HCT116 (cell line): ENCODE data around the gene TTC19. TPM values are rescaled to one million over a fixed set of nuclear protein-coding genes. Genes with fewer than 3 reads are reported as not detected.

Experiments
- ATAC-seq: fragments of 200-7000 bp; cut with Tn5 transposase; 2 replicates; pipeline ENCODE4 v1.9.1; 2020; ENCODE audit warnings: mild to moderate bottlenecking, moderate library complexity
- BruUV-seq: library from RNA; stranded (reverse); fragments of 400-500 nt; replicated peaks from 2 replicates; lab custom pipeline; 2021; lab: Mats Ljungman, UMichigan
- CTCF ChIA-PET: fragments of 300-600 bp; sonication (Branson Sonifier 250); formaldehyde crosslinking; loops from one replicate; lab custom pipeline; 2021; ENCODE audit warnings: antibody characterized with exemption; lab: Charles Lee
- POLR2A ChIA-PET: fragments of 300-600, 350-600 bp; sonication (Branson Sonifier 250); formaldehyde crosslinking; loops from one replicate; lab custom pipeline; 2021; ENCODE audit warnings: antibody characterized with exemption; lab: Charles Lee
- RAD21 ChIA-PET, 2 experiments: fragments of 300-600 bp; sonication (Branson Sonifier 250); formaldehyde crosslinking; loops; one replicate each; lab custom pipeline; 2023; ENCODE audit warnings: low total read pairs in 2 of 2; ENCODE audit not compliant: uncharacterized antibody in 2 of 2, unreplicated experiment in 2 of 2, low non-redundant PET in 1 of 2; lab: Charles Lee
- DNase-seq: peaks from one replicate; pipeline ENCODE4 v3.0.0-alpha.2; 2010; ENCODE audit warnings: low read depth, low spot score
- H2AFZ ChIP-seq: fragments of 200-600 bp; shearing (Covaris generic), sonication (generic); 2 replicates; pipeline ENCODE4 v1.6.1; 2017; ENCODE audit warnings: low read depth, mixed run types, mixed read lengths, antibody characterized with exemption, low read length; ENCODE audit not compliant: poor library complexity, severe bottlenecking
- H3K27ac ChIP-seq: 2 replicates; pipeline ENCODE4 v1.5.1; 2012; ENCODE audit warnings: low read depth, low read length
- H3K27me3 ChIP-seq: fragments of 200-600 bp; sonication (generic); 2 replicates; pipeline ENCODE4 v1.6.1; 2016; ENCODE audit warnings: mixed run types, low read length, mixed read lengths; ENCODE audit not compliant: insufficient read depth
- H3K36me3 ChIP-seq, 2 experiments: fragments of 200-500 bp in 1 of 2; fragments of 200-600 bp in 1 of 2; sonication (Bioruptor generic) in 1 of 2; sonication (generic) in 1 of 2; 2 replicates each; pipeline versions ENCODE4 v1.5.1 to v1.6.1; 2014 to 2016; ENCODE audit warnings: low read length in 2 of 2, inconsistent platforms in 1 of 2, mixed read lengths in 1 of 2, mixed run types in 1 of 2; ENCODE audit not compliant: insufficient read depth in 2 of 2, control insufficient read depth in 1 of 2
- H3K4me1 ChIP-seq, 2 experiments: fragments of 200-600 bp in 1 of 2; sonication (generic) in 1 of 2; 2 replicates each; pipeline versions ENCODE4 v1.5.1 to v1.6.1; 2012 to 2017; ENCODE audit warnings: low read length in 2 of 2, inconsistent platforms in 1 of 2, mild to moderate bottlenecking in 1 of 2, mixed read lengths in 1 of 2, mixed run types in 1 of 2, moderate library complexity in 1 of 2; ENCODE audit not compliant: insufficient read depth in 2 of 2, control insufficient read depth in 1 of 2
- H3K4me2 ChIP-seq: fragments of 200-600 bp; sonication (generic); 2 replicates; pipeline ENCODE4 v1.6.1; 2017; ENCODE audit warnings: mixed run types, low read length, mixed read lengths
- H3K4me3 ChIP-seq, 2 experiments: fragments of 200-600 bp in 1 of 2; sonication (generic) in 1 of 2; replicated peaks in 1 of 2; 2 replicates each; pipeline ENCODE4 v1.5.1; 2011 to 2016; ENCODE audit warnings: low read length in 2 of 2, control low read depth in 1 of 2, low read depth in 1 of 2, mild to moderate bottlenecking in 1 of 2, mixed read lengths in 1 of 2, mixed run types in 1 of 2
- H3K79me2 ChIP-seq: fragments of 200-600 bp; sonication (generic); 2 replicates; pipeline ENCODE4 v1.6.1; 2017; ENCODE audit warnings: mild to moderate bottlenecking, mixed run types, low read length, moderate library complexity, mixed read lengths; ENCODE audit not compliant: insufficient read depth
- H3K9ac ChIP-seq: fragments of 200-600 bp; sonication (generic); 2 replicates; pipeline ENCODE4 v1.6.1; 2016; ENCODE audit warnings: low read length, mixed read lengths
- H3K9me2 ChIP-seq: fragments of 200-600 bp; sonication (generic), shearing (Covaris generic); 2 replicates; pipeline ENCODE4 v1.6.1; 2017; ENCODE audit warnings: mixed run types, mild to moderate bottlenecking, moderate library complexity; ENCODE audit not compliant: insufficient read depth
- H3K9me3 ChIP-seq, 2 experiments: fragments of 200-500 bp in 1 of 2; fragments of 200-600 bp in 1 of 2; sonication (Bioruptor generic) in 1 of 2; sonication (generic) in 1 of 2; 2 replicates each; pipeline ENCODE4 v1.6.1; 2014 to 2017; ENCODE audit warnings: low read length in 2 of 2, mixed read lengths in 2 of 2, inconsistent platforms in 1 of 2, low read depth in 1 of 2, mild to moderate bottlenecking in 1 of 2, mixed run types in 1 of 2, moderate library complexity in 1 of 2; ENCODE audit not compliant: control insufficient read depth in 1 of 2, insufficient read depth in 1 of 2
- H4K20me1 ChIP-seq: fragments of 200-600 bp; sonication (generic), shearing (Covaris generic); 2 replicates; pipeline ENCODE4 v1.6.1; 2017; ENCODE audit warnings: mixed run types, mild to moderate bottlenecking, moderate library complexity; ENCODE audit not compliant: insufficient read depth
- ATF3 ChIP-seq: IDR thresholded peaks from 2 replicates; pipeline ENCODE4 v1.6.1; 2012
- CBX3 ChIP-seq: IDR thresholded peaks from 2 replicates; pipeline ENCODE4 v1.6.1; 2012; ENCODE audit warnings: low read depth
- CEBPB ChIP-seq: IDR thresholded peaks from 2 replicates; pipeline ENCODE4 v1.6.1; 2012; ENCODE audit warnings: low read depth
- CTCF ChIP-seq, 3 experiments: fragments of 200-600 bp in 1 of 3; sonication (generic) in 1 of 3; IDR thresholded peaks in 2 of 3; conservative IDR thresholded peaks in 1 of 3; 2 replicates each; pipeline ENCODE4 v1.5.1; 2012 to 2017; ENCODE audit warnings: low read depth in 2 of 3, low read length in 2 of 3, antibody characterized with exemption in 1 of 3, borderline replicate concordance in 1 of 3, control low read depth in 1 of 3, mild to moderate bottlenecking in 1 of 3, mixed read lengths in 1 of 3, mixed run types in 1 of 3, moderate library complexity in 1 of 3; ENCODE audit not compliant: insufficient read depth in 1 of 3
- EGR1 ChIP-seq: IDR thresholded peaks from 2 replicates; pipeline ENCODE4 v1.6.1; 2012; ENCODE audit warnings: low read depth
- ELF1 ChIP-seq: IDR thresholded peaks from 2 replicates; pipeline ENCODE4 v1.6.1; 2012; ENCODE audit warnings: low read depth, borderline replicate concordance
- EZH2 ChIP-seq: fragments of 200-600 bp; sonication (generic); IDR thresholded peaks from 2 replicates; pipeline ENCODE4 v1.6.1; 2017; ENCODE audit warnings: antibody characterized with exemption, mixed run types
- EZH2phosphoT487 ChIP-seq: fragments of 200-600 bp; IDR thresholded peaks from 2 replicates; pipeline ENCODE4 v1.6.1; 2018; ENCODE audit warnings: antibody characterized with exemption, borderline replicate concordance
- FOSL1 ChIP-seq: IDR thresholded peaks from 2 replicates; pipeline ENCODE4 v1.6.1; 2012; ENCODE audit warnings: low read depth
- JUND ChIP-seq: IDR thresholded peaks from 2 replicates; pipeline ENCODE4 v1.6.1; 2012
- MAX ChIP-seq: IDR thresholded peaks from 2 replicates; pipeline ENCODE4 v1.6.1; 2012
- POLR2A ChIP-seq: IDR thresholded peaks from 2 replicates; pipeline ENCODE4 v1.7.0; 2011; ENCODE audit warnings: borderline replicate concordance; ENCODE audit not compliant: insufficient read depth, insufficient read length; ENCODE audit errors: extremely low read depth
- SIN3A ChIP-seq: IDR thresholded peaks from 2 replicates; pipeline ENCODE4 v1.6.1; 2012; ENCODE audit warnings: low read depth
- SP1 ChIP-seq: IDR thresholded peaks from 2 replicates; pipeline ENCODE4 v1.6.1; 2012; ENCODE audit warnings: low read depth
- SRF ChIP-seq: IDR thresholded peaks from 2 replicates; pipeline ENCODE4 v1.6.1; 2012; ENCODE audit warnings: low read depth
- TCF7L2 ChIP-seq: IDR thresholded peaks from 2 replicates; pipeline ENCODE4 v1.7.0; 2011; ENCODE audit warnings: borderline replicate concordance, inconsistent platforms; ENCODE audit not compliant: insufficient read depth, insufficient read length; ENCODE audit errors: extremely low read depth
- YY1 ChIP-seq: IDR thresholded peaks from 2 replicates; pipeline ENCODE4 v1.6.1; 2011; ENCODE audit warnings: low read length, low read depth, moderate library complexity, mild to moderate bottlenecking; ENCODE audit not compliant: insufficient replicate concordance; ENCODE audit errors: extremely low read depth
- ZBTB33 ChIP-seq: IDR thresholded peaks from 2 replicates; pipeline ENCODE4 v1.6.1; 2011; ENCODE audit warnings: mild to moderate bottlenecking, low read length, moderate library complexity; ENCODE audit not compliant: insufficient replicate concordance; ENCODE audit errors: extremely low read depth
- intact Hi-C: fragments of 100-400 bp; cut with micrococcal nuclease; formaldehyde crosslinking; loops from 2 replicates; pipeline ENCODE4 v1.10.0; 2022
- total RNA-seq: library from RNA; stranded (reverse); gene quantifications from one replicate; pipeline ENCODE4 v1.2.1, GENCODE V29; 2021; ENCODE audit not compliant: unreplicated experiment

The TTC19 gene
- total RNA-seq, 1 experiment from 2014 or later, result 61.3 TPM

GRCh38 chr17:16072031-16072430, 72.4 kb downstream of the TTC19 start:
- TF ChIP-seq EZH2 (no peak), CEBPB (no peak), SIN3A (no peak), JUND (no peak), SRF (no peak), EZH2phosphoT487 (no peak), SP1 (no peak), ATF3 (no peak), FOSL1 (no peak), EGR1 (no peak), ZBTB33 (no peak), CBX3 (no peak), POLR2A (no peak), YY1 (no peak), ELF1 (no peak), CTCF (IDR thresholded peaks at IDR 0.05 in 2 of 3, conservative IDR thresholded peaks at IDR 0.05 in 1 of 3; ENCODE audit: borderline replicate concordance in 1 of 3, insufficient read depth in 1 of 3, low read depth in 2 of 3, low read length in 2 of 3) (no peak), MAX (no peak), TCF7L2 (no peak)
- RAD21 ChIA-PET, result no interaction called here
- Histone ChIP-seq H4K20me1 (no peaks in the 10 kb centered on the region), H3K4me1 (no peaks in the 10 kb centered on the region), H3K27me3 (no peaks in the 10 kb centered on the region), H3K4me3 (no peak overlapping the region), H3K27ac (no peak overlapping the region), H3K9me2 (no peaks in the 10 kb centered on the region), H3K36me3 (peaks cover 20 to 28% of the 10 kb centered on the region in 2 experiments), H2AFZ (no peak overlapping the region), H3K4me2 (no peak overlapping the region), H3K9me3 (no peaks in the 10 kb centered on the region), H3K9ac (no peak overlapping the region), H3K79me2 (no peaks in the 10 kb centered on the region)
- no peak for ATAC-seq
- intact Hi-C loops, result no loop called here
- no peak for DNase-seq
- BruUV-seq, result no TSS peak
- CTCF ChIA-PET, result no interaction called here
- POLR2A ChIA-PET, result no interaction called here
